HG02798 (cell line): ENCODE measurements around the gene GAL3ST3.
A peak's percentile ranks its signal among the peaks of the same experiment; 100 is the strongest.
"Not testable (repeated sequence)": the region's sequence is repeated elsewhere in the genome, so short reads cannot be mapped to it uniquely, and the experiment has no call there.

Experiments used
- ATAC-seq: cut with Tn5 transposase; IDR thresholded peaks from one replicate; pipeline ENCODE4 v1.9.1; 2021; ENCODE audit warnings: mild to moderate bottlenecking; ENCODE audit not compliant: unreplicated experiment, poor library complexity

GAL3ST3 gene

DNA sequence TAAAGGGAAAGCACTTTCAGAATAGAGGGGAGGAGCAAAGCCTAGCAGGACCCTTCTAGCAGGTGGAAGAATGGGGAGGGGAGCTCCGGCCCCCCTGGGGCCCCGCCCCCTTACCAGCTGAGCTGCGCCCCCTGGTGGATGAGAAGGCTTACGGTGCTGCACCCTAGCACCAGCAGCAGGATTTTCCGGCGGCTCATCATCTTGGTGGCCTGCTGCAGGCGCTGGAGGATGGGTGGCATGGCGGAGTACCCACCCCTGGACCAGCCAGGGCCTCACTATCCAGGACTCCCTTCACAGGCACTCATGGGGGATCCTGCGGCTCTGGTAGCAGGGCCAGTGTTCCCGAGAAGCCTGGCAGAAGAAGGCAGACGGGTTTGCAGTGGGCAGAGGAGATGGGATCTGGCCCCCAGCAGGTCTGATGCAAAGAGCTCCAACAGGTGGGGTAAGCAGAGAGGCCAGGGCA, 3.8 kb downstream of the GAL3ST3 start:
- ATAC-seq, result peak; percentile 63

DNA sequence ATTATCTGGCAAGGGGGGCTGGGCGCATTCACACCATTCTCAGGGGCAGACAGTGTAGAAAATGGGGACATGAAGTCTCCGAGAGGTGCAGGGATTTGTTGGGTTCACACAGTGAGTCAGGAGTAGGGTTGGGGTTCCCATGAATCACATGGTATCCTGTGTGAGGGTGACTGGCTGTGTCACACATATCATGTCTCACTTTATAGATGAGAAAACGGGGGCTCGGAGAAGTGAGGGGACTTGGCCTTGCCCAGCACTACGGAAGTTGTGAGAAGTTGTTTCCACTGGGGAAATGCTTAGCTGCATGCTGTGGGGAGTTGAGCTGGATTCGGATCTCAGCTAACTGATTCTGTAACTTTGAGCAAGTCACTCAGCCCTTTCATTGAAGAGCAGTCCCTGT, 4.2 kb downstream of the GAL3ST3 start:
- ATAC-seq, result no peak

DNA sequence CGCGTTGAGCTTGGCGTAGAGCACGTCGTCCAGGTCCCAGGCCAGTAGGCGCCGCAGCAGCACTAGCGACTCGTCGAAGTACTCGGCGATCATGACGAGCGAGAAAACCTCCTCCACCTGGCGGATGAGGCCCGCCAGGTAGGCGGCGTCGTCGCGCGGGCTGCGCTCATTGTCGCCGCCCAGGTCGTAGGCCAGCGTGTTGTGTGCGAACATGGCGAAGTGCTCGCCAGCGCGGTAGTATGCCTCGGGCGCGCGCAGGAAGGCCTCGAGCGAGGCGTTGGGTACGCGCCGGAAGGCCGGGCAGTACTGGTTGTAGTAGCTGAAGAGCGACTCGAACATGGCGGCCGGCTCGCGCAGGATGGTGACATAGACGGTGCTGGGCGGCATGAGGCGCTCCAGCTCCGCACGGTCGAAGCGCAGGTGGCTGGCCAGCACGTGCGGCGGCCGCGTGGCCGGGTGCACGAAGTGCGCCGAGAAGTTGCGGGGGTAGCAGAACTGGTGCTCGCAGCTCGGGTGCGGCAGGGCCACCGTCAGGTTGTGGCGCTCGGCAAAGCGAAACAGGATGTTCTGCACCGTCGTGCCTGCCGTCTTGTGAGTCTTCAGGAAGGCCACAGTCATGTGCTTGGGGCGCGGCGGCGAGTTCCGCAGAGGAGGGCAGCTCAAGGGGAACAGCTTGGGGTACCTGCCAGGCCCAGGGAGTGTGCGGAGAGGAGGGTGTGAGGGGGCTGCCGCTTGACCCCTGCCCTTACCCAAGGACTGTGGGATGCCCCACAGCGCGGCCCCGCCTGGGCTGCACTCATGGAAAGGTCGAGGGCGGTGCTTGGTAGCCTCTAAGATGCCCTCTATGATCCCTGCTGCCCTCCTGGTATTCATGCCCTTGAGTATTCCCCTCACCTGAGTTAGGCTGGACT, 5.7 kb downstream of the GAL3ST3 start:
- ATAC-seq, result no peak

GRCh38 chr11:66042227-66042995, 6.5 kb downstream of the GAL3ST3 start:
- no peak for ATAC-seq

DNA sequence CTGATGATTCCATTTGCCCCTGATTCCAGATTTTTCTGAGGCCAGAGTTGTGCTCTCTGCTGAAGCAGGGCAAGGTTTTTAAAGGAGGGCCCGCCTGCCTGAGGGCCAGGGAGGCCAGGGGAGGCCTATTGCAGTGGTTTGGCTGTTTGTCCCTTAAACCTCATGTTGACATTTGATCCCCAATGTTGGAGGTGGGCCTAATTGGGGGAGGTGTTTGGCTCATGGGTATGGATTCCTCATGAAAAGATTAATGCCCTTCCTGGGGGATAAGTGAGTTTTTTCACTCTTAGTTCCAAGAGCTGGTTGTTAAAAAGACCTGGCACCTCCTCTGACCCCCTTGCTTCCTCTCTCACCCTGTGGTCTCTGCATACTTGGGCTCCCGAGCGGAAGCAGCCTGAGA, 9.2 kb downstream of the GAL3ST3 start:
- no peak for ATAC-seq

DNA sequence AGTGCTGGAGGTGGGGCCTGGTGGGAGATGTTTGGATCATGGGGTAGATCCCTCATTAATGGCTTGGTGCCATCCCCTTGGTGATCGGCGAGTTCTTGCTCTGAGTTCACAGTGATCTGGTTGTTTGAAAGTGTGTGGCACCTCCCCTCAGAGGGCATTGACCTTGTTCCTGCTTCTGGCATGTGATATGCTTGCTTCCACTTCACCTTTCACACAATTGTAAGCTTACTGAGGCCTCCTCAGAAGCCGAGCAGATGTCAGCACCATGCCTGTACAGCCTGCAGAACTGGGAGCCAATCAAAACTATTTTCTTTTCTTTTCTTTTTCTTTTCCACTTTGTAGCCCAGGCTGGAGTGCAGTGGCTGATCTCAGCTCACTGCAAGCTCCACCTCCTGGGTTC, 11.6 kb downstream of the GAL3ST3 start:
- ATAC-seq, result no peak

DNA sequence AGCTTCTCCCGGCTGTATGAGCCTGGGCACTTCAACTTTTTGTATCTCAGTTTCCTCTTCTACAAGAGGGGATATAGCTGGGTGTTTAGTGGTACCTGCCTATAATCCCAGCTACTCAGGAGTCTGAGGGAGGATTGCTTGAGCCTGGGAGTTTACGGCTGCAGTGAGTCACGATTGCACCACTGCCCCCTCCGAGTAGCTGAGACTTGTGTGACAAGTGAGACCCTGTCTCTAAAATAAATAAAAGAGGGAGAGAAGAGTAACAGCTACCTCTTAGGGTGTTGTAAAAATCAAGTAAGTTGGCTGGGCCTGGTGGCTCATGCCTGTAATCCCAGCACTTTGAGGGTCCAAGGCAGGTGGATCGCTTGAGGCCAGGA, 12.6 kb downstream of the GAL3ST3 start:
- no peak for ATAC-seq

GRCh38 chr11:66035653-66036333, 13.2 kb downstream of the GAL3ST3 start:
- ATAC-seq, result no peak

GRCh38 chr11:66032957-66033735, 15.8 kb downstream of the GAL3ST3 start:
- ATAC-seq, result no peak

DNA sequence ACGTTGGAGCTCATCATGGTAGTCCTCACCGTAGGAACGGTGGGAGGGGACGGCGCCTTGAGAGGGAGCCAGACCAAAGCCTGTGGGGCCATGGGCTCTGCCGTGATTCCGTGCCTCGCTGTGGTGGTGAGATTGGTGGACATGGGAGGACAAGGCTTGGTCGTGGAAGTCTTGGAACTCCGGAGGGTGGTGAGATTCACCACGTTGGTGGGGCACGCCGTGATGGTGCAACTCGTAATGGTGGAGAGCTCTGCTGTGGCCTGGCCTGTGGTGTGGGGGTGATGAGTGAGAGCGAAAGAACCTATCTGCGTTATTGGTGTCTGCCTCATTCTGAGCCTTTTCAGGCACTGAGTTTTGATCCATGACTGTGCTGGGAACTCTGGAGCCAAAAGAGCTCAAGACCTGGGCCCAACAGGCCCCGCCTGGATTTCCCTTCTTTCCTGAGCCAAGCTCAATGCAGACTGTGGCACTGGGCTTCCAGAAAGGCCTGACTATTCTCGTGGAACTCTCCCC, 22.9 kb downstream of the GAL3ST3 start, which contains the start of gene CATSPER1:
Gene CATSPER1, minus strand, starts transcription at position 463 of the 513 bp plus-strand sequence. Its CDS starts 100 bp downstream, at position 363.
- no peak for ATAC-seq

DNA sequence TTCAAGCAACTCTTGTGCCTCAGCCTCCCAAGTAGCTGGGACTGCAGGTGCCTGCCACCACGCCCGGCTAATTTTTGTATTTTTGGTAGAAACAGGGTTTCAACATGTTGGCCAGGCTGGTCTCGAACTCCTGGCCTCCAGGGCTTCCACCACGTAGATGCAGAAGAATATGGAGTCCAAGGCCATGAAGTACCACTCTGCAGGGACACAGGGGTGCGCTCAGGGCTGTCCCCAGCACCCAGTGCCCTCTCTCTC, 25.8 kb downstream of the GAL3ST3 start:
- not testable (repeated sequence) for ATAC-seq

DNA sequence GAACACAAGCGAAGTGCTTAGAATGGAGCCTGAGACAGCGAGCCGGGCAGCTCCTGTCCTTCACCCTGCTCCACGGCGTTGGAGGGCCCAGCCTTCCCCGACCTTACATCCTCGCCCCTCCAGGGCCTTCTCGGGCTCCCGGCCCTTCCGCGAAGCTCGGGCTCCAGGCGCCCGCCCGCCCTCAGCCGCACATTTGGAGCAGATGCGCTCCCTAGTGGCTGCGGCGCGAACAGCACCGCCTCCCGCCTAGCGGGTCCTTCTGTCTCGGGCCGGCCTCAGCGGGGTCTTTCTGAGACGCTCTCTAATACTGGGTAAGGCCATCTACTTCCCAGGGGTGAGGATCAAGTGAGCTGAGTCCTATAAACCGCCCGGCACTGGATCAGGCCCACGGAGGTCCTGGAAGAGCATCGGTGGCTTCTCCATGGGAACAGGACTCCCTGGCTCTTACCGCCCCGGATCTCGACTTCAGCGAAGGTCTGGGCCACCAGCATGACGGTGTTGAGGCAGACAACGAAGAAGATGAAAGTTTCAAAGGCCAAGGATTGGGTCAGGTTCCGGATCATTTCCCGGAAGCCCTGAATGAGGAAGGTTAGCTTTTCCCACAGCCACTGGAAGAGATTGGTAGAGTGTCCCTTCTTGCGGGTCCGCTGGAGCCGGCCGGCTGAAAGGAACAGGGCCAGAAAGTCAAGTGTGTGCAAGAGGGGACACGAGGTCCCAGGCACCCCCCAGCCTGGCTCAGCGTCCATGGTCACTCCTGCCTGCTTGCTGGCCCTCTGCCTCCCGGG, 26.4 kb downstream of the GAL3ST3 start:
- ATAC-seq, result no peak

GRCh38 chr11:66020618-66021357, 28.2 kb downstream of the GAL3ST3 start:
- ATAC-seq, result no peak

GRCh38 chr11:66020212-66020611, 28.7 kb downstream of the GAL3ST3 start:
- ATAC-seq, result no peak

DNA sequence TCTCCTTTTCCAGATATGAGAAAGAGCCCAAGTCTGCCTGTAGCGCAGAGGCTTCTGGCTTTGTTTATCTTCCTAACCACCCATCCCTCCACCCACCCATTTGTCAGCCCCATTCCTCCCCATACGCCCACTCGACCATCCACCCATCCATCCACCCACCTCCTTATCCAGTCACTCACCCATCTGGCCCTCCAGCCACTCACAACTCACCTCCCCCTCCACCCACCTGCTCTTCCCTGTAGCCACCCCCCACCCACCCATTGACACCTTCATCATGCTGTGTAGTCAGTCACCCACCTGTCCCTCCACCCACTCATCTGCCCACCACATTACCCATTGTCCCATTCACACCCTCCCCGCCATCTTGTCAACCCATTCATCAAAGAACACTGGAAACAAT, 31.6 kb downstream of the GAL3ST3 start:
- no peak for ATAC-seq

DNA sequence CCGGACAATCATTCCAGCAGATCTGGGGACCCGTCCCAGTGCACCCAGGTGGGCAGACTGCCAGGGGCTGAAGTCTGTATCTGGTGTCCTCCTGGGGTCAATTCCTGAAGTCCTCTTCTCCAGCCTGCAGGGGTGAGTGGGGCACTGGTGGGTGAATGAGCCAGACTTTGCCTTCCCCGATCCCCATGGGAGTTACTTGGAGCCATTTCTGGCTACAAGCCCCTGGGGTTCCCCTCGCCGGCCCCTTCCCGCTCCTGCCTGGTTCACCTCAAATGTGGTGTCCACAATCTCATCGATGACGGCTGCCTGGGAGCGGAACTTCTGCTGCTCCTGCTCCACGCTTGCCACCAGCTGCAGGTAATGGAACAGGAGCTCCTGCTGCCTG, 32.2 kb downstream of the GAL3ST3 start:
- ATAC-seq, result no peak

GRCh38 chr11:66015936-66016792, 32.8 kb downstream of the GAL3ST3 start:
- no peak for ATAC-seq

DNA sequence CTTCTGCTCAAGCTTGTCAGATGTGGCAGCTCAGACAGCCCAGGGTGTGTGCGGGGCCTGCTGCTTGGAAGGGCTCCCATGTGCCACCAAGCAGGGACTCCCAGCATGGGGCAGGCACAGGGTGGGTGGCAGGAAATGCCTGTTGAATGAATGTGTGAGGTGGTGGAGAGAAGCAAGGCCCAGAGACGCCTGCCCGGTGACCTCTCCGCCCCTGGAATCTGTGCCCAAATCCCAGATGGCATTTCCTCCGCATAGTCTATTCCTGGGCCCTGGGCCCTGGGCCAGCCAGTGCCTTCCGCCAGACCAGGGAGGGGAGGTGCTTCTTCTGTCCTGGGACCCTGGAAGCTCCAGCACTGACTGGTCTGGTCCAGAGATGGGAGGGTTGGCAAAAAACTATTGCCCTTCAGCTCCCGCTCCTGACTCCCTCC, 33.5 kb downstream of the GAL3ST3 start:
- no peak for ATAC-seq
